Endodermal cell (in vitro differentiated cells): ENCODE data around the gene ZNF200. TPM values are rescaled to one million over a fixed set of nuclear protein-coding genes. Genes with fewer than 3 reads are reported as not detected.

Source experiments
- DNase-seq: peaks from one replicate; pipeline ENCODE4 v3.0.0-alpha.2; 2017
- H3K27ac ChIP-seq: 2 replicates; pipeline ENCODE4 v1.5.1; 2013; ENCODE audit warnings: mild to moderate bottlenecking, low read depth, low read length, moderate library complexity
- H3K27me3 ChIP-seq: 2 replicates; pipeline ENCODE4 v1.6.1; 2013; ENCODE audit warnings: mild to moderate bottlenecking, low read length, moderate library complexity; ENCODE audit not compliant: insufficient read depth, control insufficient read depth, poor library complexity, severe bottlenecking
- H3K36me3 ChIP-seq: 2 replicates; pipeline ENCODE4 v1.7.0; 2013; ENCODE audit warnings: mild to moderate bottlenecking, low read length, moderate library complexity; ENCODE audit not compliant: control insufficient read depth, insufficient read depth
- H3K4me1 ChIP-seq: one replicate; pipeline ENCODE4 v1.7.0; 2013; ENCODE audit warnings: low read length; ENCODE audit not compliant: control insufficient read depth, insufficient read depth
- H3K4me3 ChIP-seq: 2 replicates; pipeline ENCODE4 v1.5.1; 2013; ENCODE audit warnings: mild to moderate bottlenecking, low read length, moderate library complexity
- H3K9ac ChIP-seq: 2 replicates; pipeline ENCODE4 v1.6.1; 2013; ENCODE audit warnings: mild to moderate bottlenecking, low read length, moderate library complexity; ENCODE audit not compliant: poor library complexity, severe bottlenecking; ENCODE audit errors: extremely low read depth
- H3K9me3 ChIP-seq: 2 replicates; pipeline ENCODE4 v1.6.1; 2013; ENCODE audit warnings: mild to moderate bottlenecking, low read length, moderate library complexity; ENCODE audit not compliant: control insufficient read depth
- H3K27ac Mint-ChIP-seq: 2 replicates; pipeline ENCODE4 v1.8.0; 2020; ENCODE audit warnings: mixed read lengths
- H3K27me3 Mint-ChIP-seq: 2 replicates; pipeline ENCODE4 v1.8.0; 2021; ENCODE audit warnings: mild to moderate bottlenecking, mixed read lengths; ENCODE audit not compliant: insufficient read depth
- H3K36me3 Mint-ChIP-seq: 2 replicates; pipeline ENCODE4 v1.8.0; 2020; ENCODE audit warnings: low read depth, mixed read lengths
- H3K4me1 Mint-ChIP-seq: 2 replicates; pipeline ENCODE4 v1.8.0; 2020; ENCODE audit warnings: mixed read lengths
- H3K4me3 Mint-ChIP-seq: 2 replicates; pipeline ENCODE4 v1.8.0; 2020; ENCODE audit warnings: mild to moderate bottlenecking, moderate library complexity, mixed read lengths
- H3K9me3 Mint-ChIP-seq: 2 replicates; pipeline ENCODE4 v1.8.0; 2020; ENCODE audit warnings: mild to moderate bottlenecking, mixed read lengths
- CTCF ChIP-seq: fragments of 200-600 bp; sonication (generic); conservative IDR thresholded peaks from 2 replicates; pipeline ENCODE4 v1.5.0; 2021; ENCODE audit warnings: antibody characterized with exemption, mild to moderate bottlenecking
- WGBS, 2 experiments: methylation state at CpG; one replicate each; pipeline versions ENCODE4 v1.1.5 to v1.1.7; 2013; ENCODE audit warnings: missing lambda C conversion rate in 2 of 2, mixed read lengths in 1 of 2; ENCODE audit not compliant: insufficient coverage in 1 of 2, insufficient read length in 1 of 2; 5-methylcytosine and 5-hydroxymethylcytosine counted together
- total RNA-seq, 2 donors: library from RNA; stranded (reverse); fragmentation: NEBNext Ultra II Directional in 1 of 2; extraction: Animal tissue kit (Norgen Biotek cat#: 25700) in 1 of 2; gene quantifications; 2 replicates in 1 of 2; 3 replicates in 1 of 2; pipeline ENCODE4 v1.2.1, GENCODE V29; 2021

Gene ZNF200
- total RNA-seq, 2 donors from 2014 or later, result 11.2 TPM

- Histone ChIP-seq H3K9ac (no peak overlapping the region), H3K4me1 (no peaks in the 10 kb centered on the region), H3K27ac (no peak overlapping the region), H3K9me3 (no peaks in the 10 kb centered on the region), H3K36me3 (no peaks in the 10 kb centered on the region), H3K4me3 (no peak overlapping the region), H3K27me3 (peaks cover 11% of the 10 kb centered on the region)
- WGBS, 2 experiments, result 84 to 91% methylated on average over 9 to 14 of the region's 14 CpGs
- Mint-ChIP-seq H3K4me1 (no peaks in the 10 kb centered on the region), H3K36me3 (no peaks in the 10 kb centered on the region), H3K4me3 (no peak overlapping the region), H3K27me3 (peaks cover 26% of the 10 kb centered on the region), H3K9me3 (peaks cover 9% of the 10 kb centered on the region), H3K27ac (no peak overlapping the region)
- no peak for DNase-seq
- TF ChIP-seq CTCF, result no peak
Measured at GRCh38 chr16:3249451-3249850, 14.5 kb upstream of the ZNF200 start.

- Histone ChIP-seq H3K9ac (no peak overlapping the region), H3K4me3 (no peak overlapping the region), H3K9me3 (no peaks in the 10 kb centered on the region), H3K27ac (no peak overlapping the region), H3K36me3 (no peaks in the 10 kb centered on the region), H3K4me1 (no peaks in the 10 kb centered on the region), H3K27me3 (peaks cover 11% of the 10 kb centered on the region)
- Mint-ChIP-seq H3K27ac (no peak overlapping the region), H3K4me1 (no peaks in the 10 kb centered on the region), H3K27me3 (peaks cover 30% of the 10 kb centered on the region), H3K36me3 (no peaks in the 10 kb centered on the region), H3K4me3 (no peak overlapping the region), H3K9me3 (peaks cover 9% of the 10 kb centered on the region)
- DNase-seq, result no peak
- no peak for TF ChIP-seq CTCF
- WGBS, 2 experiments, result 88% methylated on average over 1 of the region's 1 CpG; no CpG with 5 or more reads in 1 of the 2 experiments
Measured at GRCh38 chr16:3249020-3249419, 14.1 kb upstream of the ZNF200 start.

DNA sequence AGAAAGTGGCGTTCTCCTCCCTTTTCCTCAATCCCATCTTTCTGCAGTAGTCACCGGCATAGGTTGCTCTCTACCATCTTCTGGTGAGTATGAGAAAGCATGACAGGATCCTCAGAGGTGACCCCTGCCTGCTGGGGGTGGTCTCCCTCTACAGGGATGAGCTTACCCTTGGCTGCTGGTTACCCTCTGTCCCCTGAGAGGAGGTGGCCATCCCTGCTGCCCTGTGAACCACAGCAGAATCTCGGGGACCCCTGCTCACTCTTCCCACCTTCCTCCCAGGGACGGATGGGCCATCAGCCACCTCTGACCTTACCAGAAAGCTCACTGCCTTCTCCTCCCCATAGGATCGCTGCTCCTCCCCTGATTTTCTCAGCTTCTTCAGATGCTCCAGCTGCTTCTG lies 13.6 kb upstream of the ZNF200 start:
- DNase-seq, result no peak
- TF ChIP-seq CTCF, result no peak
- Histone ChIP-seq H3K4me1 (no peaks in the 10 kb centered on the region), H3K9ac (no peak overlapping the region), H3K36me3 (no peaks in the 10 kb centered on the region), H3K9me3 (no peaks in the 10 kb centered on the region), H3K27me3 (peaks cover 11% of the 10 kb centered on the region), H3K27ac (no peak overlapping the region), H3K4me3 (no peak overlapping the region)
- H3K27ac Mint-ChIP-seq, result no peak overlapping the region
- WGBS, 2 experiments, result 81 to 83% methylated on average over 2 to 5 of the region's 5 CpGs
- peaks cover 9% of the 10 kb centered on the region for H3K9me3 Mint-ChIP-seq
- peaks cover 32% of the 10 kb centered on the region for H3K27me3 Mint-ChIP-seq
- no peaks in the 10 kb centered on the region for H3K4me1 Mint-ChIP-seq
- no peak overlapping the region for H3K4me3 Mint-ChIP-seq
- no peaks in the 10 kb centered on the region for H3K36me3 Mint-ChIP-seq
